Islet of Langerhans (tissue), 1 donor: ENCODE data around the gene RAB29.
"Not testable (repeated sequence)": the region's sequence is repeated elsewhere in the genome, so short reads cannot be mapped to it uniquely, and the experiment has no call there.

Experiments
- FAIRE-seq: peaks from one replicate; lab custom pipeline; 2011; peaks lifted over from hg19 to GRCh38; lab: Jason Lieb, UNC

The RAB29 gene, protein sequence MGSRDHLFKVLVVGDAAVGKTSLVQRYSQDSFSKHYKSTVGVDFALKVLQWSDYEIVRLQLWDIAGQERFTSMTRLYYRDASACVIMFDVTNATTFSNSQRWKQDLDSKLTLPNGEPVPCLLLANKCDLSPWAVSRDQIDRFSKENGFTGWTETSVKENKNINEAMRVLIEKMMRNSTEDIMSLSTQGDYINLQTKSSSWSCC

DNA sequence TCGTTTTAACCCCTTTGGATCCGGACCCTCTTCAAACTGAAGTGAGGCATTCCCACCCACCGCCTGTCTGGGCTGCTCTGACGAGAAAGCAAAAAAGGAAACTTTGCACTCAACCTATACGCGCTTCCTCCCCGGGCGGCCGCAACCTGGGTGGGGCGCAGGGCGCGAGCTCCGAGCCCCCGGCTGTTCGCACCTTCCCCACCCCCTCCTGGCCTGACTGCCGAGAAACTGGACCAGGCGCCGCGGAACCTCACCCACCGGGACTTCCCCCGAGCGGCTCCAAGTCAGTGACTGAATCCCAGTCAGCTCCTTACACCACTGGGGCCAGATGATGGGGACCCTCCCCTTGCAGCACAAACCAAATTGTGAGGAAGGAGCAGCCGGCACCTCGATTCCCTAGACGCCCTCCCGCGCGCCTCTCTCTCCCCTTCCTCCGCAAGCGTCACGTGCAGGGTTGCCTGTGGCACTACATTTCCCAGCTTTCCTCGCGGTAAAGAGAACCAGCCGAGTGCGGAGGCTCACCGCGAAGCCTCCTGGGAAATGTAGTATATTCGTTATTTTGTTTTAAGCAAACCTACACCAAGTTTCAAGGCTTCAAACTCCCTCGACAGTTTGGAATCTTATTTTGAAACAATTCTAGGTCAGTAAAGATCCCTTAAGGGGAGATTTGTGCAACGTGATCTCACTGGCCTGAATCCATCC, at the start of gene RAB29:
RAB29 (minus strand) TSS at position 468 of the 702 bp plus-strand sequence. CDS start 526 bp downstream, outside the sequence.
- FAIRE-seq = no peak

DNA sequence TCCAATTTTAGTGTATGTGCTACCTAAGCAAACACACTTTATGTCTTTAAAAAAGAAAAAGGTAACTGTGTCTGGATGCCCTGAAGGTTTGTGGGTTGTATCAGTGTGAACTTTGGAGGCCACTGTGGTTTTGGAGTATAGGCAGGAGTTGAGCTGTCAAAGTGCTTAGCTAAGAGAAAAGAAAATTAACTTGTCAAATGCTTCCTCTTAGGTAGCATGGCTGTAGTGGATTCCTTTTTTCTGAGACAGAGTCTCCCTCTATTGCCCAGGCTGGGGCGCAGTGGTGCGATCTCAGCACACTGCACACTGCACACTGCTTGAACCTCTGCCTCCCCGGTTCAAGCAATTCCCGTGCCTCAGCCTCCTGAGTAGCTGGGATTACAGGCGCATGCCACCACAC, 48.9 kb upstream of the RAB29 start:
- FAIRE-seq = no peak

DNA sequence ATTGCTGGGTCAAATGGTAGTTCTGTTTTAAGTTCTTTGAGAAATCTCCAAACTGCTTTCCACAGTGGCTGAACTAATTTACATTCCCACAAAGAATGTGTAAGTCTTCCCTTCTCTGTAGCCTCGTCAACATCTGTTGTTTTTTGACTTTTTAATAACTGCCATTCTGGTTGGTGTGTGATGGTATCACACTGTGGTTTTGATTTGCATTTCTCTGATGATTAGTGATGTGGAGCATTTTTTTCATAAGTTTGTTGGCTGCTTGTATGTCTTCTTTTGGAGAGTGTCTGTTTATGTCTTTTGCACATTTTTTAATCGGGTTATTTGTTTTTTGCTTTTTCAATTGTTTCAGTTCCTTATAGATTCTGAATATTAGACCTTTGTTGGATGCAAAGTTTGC, 48.0 kb upstream of the RAB29 start:
- not testable (repeated sequence) for FAIRE-seq

DNA sequence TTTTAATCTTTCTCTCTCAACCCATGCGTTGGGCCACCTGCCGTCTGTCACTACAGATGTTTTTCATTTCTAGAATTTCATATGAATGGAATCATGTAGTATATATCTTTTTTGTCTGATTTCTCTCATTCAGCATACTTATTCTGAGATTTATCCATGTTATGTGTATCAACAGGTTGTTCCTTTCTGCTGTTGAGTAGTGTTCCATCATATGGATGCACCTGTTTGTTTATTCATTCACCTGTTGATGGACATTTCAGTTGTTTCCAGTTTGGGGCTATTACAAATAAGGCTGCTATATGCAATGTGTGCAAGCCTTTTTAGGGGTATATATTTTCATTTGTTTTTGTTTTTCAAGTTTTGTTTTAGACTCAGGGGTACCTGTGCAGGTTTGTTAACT, 47.1 kb upstream of the RAB29 start:
- FAIRE-seq = no peak

DNA sequence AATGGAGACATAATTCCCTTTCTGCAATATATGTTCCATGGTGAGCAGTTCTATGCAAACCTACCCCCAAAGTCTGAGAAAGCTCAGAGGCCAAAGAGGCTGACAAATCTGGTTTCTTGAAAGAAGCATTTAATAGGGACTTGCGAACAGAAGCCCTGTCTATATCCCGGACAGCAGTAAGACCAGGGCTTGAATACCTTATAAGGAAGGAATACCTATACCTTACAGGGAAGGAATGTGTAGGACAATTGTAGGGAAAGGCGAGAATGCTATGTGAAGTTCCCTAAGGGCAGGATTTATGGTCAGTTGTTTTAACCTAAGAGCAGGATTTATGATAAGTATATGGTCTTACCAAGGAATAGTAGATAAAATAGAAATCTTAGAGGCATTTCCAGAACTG, 42.7 kb upstream of the RAB29 start:
- no peak for FAIRE-seq

DNA sequence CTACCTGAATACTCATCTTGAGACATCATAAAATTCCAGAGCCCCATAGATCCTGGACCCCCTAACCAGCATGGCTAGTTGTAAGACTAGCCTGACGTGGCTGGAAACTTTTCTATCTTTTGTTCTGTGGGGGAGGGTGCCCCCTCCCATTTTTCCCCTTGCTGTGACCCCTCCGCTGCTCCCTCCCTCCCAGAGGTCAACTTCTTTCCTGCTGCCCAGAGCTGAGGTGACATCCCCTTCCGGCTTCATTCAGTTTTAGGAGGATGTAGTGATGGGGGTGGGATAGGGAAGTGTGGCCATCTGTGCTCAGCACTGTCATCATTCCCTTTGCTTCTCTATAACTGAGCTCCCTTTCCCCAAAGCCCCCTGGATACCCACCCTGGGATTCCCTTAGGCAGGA, 42.1 kb upstream of the RAB29 start:
- no peak for FAIRE-seq

DNA sequence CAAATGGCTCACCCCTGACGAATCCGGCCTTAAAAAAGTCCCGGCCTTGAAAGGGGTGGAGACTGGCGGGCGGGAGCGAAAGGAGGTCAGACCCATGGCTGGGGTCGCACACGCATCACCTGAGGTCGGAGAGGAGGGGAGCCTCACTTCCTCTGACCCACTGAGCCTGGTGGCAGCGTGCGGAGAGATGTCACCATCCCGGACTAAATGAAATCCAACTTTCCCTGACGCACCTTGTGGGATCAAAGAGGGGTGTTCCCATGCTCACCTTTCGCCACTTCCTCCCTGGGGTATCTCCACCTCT, 38.4 kb upstream of the RAB29 start:
- FAIRE-seq = no peak

DNA sequence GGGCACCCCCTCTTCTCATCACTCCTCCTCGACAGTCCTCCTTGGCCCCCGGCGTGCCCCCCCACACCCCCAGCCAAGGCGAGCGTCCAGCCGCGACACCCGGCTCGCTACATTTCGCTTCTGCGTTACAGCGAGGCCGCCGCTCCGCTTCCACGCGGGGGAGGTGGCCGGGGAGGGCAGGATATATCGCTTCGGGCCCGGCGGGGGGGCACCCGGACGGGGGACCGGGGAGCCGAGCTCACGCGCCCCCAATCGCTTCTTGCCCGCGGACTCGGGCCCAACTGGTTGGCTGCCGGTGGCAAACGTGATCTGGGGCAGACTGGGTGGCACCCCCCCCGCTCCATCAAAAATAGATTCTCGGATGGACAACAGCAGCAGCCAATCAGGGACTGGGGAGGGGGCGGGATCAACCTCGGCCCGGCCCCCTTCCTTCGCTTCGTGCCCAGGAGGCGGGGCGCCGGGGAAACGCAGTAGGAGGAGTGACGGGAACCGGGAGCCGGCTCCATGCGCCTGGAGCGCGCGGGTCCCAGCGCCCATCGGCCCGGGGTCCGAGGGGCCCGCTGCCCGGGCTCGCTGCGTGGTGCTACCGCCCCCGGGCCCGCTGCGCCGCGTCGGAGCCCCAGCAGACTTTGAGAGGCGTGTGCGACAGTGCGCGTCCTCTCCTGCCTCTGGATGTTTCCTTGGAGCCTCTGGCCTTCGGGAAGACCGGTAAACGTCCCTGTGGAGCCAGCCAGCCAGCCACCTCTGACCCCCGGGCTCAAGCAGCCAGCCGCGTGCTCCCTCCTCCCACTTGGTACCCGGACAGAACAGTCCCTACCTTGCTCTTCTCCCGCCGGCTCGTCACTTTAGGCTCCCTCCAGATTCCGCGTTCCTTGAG, 37.8 kb upstream of the RAB29 start, which contains the start of gene SLC41A1:
SLC41A1 (minus strand) TSS at position 321 of the 877 bp plus-strand sequence. CDS start 2,757 bp downstream, outside the sequence.
- FAIRE-seq = no peak

DNA sequence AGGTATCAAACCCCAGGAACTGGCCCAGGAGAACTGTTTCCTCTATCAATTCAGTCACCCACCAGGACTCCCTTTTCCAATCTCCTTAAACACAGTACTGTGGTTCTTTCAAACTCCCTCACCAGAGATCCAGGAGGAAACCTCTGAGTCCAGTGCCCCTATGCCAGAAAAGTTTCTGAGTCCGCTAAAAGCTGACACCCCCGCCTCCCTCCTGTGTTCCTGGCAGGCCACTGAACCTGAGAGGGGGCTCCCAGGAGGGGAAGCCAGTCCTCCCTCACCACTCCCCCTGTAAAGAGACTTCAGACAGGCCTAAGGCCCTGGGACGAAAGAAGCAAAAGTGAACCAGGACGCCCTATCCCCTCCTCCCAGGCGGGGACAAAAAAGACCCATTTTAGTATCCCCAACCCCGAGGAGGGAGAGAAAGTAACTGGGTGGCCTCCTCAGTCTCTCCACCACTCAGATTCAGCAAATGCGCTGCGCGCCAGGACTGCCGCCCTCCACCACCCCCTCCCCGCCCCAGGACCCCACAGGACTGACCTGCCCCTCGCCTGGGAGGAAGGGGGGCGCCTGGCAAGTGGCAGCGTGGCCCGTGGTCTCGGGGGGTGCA, 37.1 kb upstream of the RAB29 start:
- no peak for FAIRE-seq

DNA sequence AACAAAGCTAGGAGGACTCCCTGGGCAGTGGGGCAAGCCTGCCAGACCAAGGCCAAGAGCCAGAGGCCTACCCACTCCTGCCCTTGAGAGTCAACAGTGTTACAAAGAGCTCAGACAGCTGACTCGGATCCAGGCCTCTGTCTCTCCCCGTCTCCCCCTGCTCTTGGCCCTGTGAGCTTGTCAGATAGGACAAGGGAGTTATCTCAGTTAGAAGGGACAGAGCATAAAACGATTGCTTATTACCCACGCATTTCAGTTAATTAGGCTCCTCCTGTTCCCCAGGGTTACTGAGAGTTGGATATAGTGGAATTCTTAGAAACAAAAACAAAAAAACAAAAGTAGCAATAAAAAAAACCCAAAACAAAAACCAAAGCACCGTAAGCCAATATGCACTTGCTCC, 36.4 kb upstream of the RAB29 start:
- FAIRE-seq = no peak

DNA sequence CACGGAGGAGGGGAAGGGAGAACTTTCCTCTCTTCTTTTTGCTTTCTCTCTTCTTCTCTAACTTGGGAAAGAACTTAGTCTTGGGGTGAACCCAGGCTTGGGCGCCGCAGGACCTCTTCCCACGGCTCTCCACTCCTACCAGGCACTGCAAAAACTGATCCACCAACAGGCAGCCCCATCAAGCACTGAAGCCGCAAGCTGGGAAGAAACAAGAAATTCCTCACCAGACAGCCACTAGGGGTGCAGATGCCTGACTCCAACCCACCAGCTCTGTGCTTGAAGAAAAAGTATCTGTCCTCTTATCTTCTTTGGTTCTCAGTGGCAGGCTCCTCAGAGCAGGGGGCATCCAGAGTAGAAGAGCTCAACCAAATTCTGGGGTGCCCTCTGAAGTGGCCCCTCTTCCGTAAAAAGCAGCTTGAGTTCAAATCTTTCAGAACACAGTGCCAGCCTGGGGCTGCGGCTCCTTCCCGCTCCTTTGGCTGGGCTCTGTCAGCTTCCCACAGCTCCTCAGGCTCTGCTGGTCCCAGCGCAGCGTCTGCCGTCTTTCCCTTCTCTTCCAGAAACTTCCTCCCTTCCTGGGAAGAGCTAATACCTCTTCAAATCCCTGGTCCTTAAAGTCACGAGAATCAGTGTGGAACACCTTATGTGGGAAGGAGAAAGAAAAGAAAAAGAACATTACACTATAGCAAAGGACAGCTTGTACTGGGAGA, 35.3 kb upstream of the RAB29 start:
- no peak for FAIRE-seq

DNA sequence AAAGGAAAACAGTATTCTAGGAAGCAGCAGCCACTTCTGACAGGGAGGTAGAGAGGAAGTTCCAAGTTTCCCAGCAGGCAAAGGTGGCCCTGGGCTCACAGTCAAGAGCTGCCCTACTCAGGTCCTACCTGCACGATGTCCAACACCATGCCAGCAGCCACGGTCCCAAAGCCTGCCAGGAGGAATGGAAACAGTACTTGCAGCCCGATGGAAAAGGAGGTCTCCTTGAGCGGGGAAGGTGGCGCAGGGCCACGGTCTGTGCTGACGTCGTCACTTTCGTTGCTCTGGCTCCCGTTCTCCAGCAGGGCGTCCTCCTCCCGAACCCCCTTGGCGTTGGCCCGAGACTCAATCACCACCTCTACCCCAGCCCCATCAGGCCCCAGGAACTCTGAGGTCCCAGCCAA, 34.7 kb upstream of the RAB29 start:
- no peak for FAIRE-seq

DNA sequence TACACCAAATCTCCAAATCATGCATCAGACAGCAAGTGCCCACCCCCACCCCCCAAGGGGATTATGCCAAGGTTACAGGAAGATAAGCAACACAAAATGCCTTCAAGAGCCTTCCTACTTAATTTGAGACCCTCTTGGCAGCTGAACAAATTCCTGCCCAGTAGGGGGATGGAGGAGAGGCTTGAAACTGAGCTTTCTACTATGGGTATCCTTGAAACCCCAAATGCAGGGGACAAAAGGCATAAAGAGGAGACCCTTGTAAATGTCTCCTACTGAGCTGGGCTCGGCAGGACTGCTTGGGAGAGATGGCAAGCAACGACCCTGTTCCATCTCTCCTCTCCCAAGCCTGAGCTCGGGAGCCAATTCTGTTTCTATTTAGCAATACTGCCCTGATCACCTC, 34.2 kb upstream of the RAB29 start:
- FAIRE-seq = no peak

DNA sequence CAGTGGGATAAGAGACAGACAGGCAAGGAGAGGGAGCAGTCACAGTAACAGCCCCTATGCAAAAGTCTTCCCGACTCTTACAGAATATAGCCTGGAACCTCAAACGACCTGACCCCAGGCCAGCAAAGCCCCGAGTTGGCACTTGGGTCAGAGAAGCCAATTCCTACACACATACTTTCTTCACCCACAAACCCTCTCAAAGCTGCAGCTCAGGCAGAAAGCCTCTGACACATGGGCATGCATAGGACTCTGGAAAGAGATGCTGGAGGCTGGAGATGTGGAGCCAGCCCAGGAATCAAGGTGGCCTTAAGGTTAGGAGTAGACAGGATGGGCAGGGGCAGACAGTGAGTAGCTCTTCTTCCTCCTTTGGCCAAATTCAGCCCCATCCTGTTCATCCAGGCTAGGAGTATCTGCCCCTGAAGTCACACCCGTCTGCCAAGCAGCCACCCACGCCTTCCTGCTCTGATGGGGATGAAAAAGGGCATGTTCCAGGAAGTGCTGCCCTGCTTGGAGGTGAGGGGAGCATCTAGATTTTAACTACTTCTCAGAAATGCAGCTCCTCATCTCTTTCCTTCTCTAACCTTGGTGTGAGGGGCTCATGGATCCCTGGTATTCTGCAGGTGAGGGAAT, 29.9 kb upstream of the RAB29 start:
- no peak for FAIRE-seq

DNA sequence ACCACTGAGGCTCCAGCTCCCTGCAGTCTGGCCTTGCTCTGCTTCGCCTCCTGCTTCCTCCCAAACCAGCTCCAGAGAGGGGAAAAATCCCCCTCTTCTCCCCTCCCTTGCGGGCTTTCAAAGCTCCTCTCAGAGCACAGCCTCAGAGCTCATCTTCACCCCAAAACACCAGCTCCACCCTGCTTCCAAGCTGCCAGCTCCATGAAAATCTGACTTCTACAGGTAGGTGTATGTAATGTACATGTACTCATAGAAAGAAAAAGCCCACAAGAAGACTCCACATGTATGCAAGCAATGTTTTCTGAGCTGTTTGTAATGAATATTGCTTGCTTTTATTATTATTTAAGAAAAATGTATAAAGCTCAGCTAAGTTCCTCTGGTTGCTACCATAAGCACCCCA, 29.3 kb upstream of the RAB29 start:
- FAIRE-seq = no peak

DNA sequence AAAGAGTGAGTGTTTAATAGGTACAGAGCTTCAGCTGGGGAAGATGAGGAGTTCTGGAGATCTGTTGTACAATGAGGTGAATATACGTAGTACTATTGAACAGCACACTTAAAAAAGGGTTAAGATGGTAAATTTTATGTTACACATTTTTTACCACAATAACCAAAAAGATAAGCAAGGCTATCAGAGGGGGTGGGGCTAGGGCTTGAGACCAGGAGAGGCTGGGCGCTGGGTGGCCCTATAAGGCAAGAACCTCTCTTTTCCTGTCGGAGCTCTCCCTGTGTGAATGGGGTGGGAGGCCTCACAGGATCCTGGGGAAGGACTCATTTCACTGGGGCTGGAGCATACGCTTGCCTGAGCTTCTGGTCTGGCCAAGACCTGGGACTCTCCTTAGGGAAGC, 28.7 kb upstream of the RAB29 start:
- no peak for FAIRE-seq

DNA sequence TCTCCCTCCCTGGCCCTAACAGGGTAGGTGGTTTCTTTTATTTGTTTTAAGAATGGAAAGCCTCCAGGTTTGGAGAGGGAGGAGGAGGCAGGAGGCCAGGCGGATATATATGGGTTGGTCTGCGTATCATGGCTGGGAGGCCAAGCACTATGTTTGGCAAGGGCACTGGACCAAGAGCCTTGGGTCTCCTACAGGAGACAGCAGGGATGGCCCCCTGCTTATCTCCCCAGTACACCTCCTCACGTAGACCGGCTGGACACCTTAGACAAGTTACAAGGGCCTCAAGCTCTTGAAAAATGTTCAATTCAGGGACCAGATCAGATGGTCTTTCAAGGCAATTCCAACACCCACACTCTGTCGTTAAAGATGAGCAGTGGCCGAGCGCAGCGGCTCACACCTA, 26.8 kb upstream of the RAB29 start:
- no peak for FAIRE-seq

DNA sequence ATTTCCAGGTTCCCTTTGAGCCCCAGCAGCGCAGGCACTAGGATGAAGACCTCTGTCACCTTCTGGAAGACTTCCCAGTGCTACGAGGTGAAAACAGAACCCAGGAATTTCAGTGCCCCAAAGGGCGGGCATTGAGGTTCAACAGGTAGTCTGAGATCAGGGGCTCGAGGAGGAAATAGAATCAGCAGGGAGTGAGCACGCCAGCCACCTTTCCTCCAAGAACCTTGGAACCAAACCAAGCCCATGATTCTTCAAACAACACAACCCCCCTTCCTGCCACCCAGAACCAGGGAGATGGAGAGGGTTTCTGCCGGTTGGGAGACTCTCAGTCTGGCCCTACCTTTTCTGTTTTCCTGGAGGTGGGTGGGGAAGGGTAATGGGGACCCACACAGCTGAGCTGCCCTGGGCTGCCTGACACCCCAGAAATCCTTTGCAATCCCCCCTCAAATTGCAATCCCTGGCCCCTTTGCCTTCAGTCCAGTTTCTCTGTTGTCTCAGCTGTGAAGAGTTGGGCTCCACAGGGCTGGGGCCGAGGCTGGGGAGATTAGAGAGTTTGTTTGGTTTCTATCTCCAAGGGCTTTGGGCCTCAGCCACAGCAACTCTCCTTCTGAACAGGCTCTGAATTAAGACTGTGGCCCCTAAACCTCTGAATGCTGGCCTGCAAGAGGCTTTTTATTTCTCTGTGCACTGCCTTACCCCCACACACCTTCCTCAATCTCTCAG, 25.9 kb upstream of the RAB29 start:
- no peak for FAIRE-seq

DNA sequence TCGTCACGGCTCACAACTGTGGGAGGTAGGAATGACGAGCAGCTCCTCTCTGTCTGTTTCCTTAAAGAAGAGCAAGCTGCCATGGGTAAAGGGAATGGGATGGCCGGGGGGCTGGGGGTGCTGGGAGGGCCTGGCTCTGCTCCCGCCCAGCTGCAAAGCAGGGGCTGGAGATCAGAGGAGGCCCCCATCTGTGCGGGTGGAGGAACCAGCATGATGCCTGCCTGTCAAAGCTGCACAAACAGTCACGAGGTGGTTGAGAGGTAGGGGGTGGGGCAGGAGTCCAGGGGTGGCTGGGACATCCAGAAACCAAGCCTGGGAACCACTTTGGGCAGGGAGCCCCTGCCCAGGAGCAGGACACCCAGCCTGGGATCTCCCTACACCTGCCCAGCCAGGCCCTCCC, 25.1 kb upstream of the RAB29 start:
- FAIRE-seq = no peak

DNA sequence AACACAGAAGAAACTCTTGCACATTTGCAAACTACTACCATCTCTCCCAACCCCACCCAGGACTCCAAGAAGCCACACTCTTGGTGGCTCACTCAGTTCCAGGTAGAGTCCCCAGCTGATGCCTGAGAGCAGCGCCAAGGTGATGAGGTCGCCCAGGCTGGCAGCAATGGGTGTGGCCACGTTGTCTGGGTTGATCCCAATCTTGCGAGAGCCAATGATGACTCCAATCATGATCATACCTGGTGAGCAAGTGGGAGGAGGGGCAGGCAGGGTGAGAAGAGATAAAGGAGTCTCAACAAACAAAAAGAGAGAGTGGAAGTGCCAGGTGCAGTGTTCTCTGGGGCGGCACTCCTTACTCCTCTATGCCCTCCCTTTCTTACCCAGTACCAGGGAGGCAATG, 23.3 kb upstream of the RAB29 start:
- no peak for FAIRE-seq

DNA sequence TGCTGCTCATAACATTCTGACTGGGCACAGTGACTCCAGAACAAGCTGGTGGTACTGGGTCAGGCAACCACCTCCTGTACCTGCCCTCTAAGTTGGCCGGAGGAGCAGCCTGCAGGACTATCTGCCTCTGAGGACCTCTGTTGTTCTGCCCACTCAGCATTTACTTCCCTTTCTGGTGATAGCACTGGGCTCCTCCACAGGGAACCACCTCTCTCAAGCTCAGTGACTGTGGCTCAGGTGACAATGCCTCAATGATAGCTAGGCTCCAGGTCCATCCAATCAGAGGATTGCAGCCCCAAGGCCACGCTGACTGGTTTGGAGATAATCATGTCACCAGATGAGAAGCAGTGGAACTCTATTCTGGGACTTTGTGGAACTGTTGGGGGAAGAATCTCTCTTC, 21.9 kb upstream of the RAB29 start:
- no peak for FAIRE-seq
